ENCODE measurements around the gene CPE.
A peak's percentile ranks its signal among the peaks of the same experiment; 100 is the strongest.
"Not testable (repeated sequence)": the region's sequence is repeated elsewhere in the genome, so short reads cannot be mapped to it uniquely, and the experiment has no call there.

Gene CPE

DNA sequence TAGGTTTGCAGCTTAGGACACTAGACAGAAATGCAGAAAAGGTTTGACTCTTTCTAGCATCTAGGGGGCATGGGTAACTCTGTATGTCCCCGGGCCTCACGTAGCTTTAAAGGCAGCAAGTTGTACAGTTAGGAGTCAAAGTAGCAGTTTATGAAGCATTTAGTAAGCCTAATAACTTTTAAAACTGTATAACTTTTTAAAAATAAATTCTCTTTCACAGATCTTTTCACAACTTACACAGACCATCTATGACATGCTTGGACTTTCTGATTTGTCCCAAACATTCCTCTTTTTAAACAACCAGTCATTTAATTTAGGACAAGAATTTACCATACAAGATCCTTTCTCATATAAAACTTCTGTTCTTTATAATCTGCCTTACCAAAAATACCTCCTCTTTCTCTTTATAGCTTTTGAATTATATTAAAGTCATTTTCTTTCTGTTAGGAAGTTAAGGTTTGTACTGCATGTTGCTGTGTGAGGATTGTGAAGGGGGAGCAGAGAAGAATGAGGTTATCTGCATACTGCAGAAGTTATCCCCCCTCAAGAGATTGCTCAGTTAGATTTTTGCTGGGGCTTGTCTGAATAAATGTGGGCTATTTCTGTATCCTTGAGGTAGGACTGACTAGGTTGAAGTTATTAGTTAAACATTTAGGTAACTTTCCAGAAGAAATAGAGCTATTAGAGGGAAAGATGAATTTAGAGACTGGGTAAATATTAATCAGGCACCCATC lies 94.3 kb downstream of the CPE start:
- no peak for DNase-seq

DNA sequence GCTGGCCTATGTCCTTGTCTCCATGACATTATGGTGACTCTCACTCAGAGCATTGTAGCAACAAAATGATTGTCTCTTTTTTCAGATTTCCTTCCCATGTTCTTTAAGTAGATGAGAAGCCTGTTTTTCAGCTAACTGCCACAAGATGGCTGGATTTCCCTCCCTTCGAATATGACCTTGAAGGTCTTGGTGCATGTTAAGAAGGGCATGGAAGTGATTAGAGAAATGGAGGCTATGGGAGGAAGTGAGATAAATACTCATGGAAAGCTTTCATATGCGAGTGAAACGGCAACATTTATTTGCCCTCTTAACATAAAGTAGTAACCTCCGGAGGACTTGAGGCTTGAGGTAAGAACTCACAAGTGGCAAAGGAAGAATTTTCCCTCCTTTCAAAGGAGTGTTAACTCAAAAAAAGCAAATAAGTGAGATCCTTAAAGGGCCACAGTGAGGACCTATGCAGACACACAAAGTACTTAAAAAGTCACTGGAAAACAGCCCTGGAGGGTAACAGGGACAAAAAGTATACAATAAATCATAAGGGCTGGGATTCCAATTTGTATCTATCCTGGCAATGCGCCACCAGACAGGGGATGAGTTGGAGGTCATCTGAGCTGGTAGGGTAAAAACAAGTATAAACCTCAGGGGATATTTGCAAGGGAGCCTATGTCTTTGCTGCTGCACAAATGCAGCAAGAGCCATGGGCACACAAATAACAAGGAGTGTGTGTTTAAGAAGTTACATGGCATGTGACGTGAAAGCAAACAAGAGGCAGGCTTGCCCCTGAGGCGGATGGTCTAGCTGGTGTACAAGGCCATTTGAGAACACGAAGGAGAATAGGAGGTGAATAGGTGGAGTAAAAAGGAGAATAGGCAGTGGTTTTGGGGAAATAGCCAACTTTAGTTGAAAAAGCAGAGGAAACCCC lies 96.2 kb downstream of the CPE start:
- no peak for DNase-seq

DNA sequence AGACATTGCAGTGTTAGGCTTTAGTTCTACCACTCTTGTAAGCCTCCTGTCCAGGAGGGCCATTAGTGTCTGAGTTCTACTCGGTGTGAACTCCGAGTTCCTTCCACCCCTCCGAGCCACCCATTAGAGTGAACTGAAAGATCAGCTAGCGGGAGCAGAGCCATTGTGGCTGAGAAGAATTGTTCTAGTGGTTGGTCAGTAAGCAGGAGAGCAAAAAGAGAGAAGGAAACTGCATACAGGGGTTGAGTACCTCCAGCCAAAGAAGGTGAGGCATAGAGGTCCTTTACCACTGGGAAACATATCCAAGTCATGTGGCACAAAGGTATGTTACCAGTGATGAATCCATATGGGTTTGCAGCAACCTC lies 96.9 kb downstream of the CPE start:
- DNase-seq: no peak

DNA sequence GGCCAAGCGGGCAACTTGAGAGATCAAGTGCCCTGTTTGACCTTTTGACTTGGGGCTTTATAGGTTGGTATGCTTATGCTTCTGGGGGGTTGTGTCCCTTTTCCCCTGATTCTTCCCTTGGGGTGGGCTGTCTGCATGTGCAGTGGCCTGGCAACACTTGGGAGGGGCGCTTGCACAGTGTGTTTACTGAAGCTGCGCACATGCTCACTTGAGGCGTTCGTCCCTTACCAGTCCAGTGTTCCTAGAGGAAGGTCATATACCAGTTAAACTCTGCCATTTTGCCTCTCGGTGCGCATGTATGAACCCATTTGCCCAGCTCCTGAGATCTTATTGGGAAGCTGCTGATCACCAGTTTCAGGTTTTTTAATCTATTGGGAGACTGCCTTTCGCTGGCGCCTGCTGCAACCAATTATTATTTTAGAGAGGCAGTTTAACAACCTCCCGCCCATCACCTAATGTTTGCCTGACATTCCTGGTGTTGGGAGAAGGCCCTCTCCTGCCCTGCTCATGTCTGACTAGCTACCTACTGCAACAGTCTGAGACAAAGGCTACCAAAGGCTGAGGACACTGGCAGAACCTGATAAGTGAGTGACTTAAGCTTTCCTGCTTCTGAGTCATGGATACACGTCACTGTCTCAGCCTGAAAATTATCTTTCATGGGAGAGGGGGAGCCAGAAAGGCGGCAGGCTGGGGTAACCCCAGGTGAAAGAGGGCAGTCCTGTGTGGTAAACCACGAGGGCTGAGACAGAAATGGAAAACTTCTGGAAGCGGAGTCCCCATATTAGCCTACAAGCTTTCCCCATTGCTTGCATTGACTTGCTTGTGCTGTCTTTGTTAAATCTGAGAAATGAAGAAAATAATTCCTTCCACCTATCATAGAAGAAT lies 97.6 kb downstream of the CPE start:
- DNase-seq: no peak

DNA sequence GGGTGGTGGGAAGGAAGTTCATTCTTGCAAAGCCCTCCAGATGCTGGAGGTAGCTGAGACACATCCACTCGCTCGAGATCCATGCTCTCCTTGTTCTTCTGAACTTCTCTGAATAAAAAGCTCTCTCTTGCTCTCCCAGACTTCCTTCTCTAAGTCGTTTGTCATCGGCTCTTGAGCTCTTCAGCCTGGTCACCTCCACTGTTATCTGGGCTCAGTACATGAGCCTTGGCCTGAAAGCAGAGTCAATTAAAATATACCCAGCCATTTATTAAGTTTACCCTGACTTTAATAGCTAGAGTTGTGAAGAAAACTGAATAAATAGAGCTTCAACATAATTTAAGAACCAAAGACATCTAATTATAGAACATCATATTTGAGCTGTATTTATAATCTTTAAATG lies 99.0 kb downstream of the CPE start:
- no peak for DNase-seq

DNA sequence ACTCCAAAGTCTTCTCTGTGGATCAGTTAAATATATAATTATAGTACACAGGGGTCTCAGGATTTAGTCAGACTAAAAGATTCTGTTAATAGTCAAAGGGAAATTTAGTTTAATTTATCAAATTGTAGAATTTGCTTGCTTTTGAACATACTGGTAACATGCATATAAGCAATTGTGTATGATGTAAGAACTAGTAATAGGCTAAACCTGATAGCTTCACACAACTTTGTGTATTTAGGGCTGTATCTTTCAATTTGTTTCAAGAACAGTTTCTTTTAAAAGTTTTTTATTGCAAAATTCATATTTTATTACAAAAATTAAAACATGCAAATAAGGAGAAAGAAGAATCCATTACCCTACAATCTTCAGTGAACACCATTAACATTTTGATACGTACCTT lies 99.5 kb downstream of the CPE start:
- no peak for DNase-seq

DNA sequence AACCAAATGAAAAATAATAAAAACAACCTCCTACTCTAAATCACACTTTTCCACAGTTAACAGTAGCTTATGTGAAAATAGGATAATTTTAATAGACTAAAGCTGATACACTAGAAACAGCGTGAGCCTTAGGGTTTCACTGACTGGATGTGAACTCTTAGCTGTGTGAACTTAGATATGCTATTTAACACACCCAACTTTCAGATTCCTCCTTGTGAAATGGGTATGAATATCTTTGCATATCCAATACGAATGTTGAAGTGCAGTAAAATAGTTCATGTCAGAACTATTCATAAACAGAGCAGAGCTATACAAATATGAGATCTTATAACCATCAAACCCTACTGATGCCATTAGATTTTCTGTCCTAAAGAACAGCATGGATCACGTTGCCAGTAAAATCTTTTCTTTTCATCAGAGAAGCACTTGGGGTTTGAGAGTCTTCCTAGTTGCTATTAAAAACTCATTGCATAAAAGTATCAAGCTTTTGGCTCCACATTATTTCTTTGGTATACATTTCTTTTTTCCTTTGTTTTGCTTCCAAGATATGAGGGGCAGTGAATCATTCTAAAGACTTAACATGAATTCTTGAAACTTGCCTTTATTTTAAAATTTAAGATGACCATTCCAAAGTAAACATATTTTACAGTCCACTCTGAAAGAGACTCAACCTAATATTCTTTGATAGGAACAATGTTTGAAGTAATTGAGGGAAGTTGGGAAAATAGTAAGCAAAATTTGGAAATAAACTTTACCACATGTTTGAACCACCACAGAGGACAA lies 102.4 kb downstream of the CPE start:
- DNase-seq: no peak

DNA sequence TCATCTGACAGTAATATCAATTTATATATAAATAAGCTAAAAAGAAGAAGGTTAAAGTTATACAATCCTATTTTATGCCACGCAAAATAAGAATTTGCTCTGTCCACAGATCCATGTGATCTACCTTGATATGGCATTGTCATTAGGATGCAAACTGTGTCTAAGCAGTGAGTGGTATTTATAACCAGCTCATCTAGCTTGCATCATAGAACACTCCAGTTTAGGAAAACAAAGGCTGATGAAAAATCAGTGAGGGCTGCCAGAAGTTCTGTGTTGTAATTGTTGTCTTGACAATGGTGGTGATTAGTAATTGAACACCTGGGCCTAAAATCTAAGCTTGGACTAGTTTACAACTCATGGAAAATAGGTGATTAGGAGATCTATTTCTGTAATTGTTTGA lies 111.0 kb downstream of the CPE start:
- DNase-seq: no peak

DNA sequence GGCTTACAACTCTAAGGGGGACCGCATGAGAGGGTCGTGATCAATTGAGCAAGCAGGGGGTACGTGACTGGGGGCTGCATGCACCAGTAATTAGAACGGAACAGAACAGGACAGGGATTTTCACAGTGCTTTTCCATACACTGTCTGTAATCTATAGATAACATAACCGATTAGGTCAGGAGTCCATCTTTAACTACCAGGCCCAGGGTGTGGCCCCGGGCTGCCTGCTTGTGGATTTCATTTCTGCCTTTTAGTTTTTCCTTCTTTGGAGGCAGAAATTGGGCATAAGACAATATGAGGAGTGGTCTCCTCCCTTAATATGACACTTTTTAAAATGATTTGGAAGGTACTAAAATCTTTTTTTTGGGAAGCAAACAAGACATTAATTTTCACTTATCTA lies 113.8 kb downstream of the CPE start:
- DNase-seq: not testable (repeated sequence)

DNA sequence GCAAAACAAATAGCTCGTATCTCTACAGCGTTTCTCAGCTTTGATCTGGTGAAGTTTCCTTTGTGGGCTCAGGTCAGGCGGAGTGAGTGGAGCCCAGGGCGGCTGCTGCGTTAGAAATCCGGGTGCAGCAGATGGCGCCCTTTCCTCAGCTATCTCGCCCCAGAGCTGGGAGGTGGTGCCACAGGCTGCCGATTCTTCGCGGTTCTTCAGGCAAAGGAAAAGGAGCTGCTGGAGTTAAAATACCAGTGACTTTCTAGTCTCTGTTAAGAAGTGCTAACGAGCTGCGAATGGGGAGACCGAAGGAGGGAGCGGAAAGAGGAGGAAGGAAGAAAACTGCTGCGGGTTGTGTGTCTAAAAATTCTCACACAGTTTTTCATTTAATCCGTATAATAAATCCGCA lies 114.6 kb downstream of the CPE start:
- peak; percentile 81 for DNase-seq

DNA sequence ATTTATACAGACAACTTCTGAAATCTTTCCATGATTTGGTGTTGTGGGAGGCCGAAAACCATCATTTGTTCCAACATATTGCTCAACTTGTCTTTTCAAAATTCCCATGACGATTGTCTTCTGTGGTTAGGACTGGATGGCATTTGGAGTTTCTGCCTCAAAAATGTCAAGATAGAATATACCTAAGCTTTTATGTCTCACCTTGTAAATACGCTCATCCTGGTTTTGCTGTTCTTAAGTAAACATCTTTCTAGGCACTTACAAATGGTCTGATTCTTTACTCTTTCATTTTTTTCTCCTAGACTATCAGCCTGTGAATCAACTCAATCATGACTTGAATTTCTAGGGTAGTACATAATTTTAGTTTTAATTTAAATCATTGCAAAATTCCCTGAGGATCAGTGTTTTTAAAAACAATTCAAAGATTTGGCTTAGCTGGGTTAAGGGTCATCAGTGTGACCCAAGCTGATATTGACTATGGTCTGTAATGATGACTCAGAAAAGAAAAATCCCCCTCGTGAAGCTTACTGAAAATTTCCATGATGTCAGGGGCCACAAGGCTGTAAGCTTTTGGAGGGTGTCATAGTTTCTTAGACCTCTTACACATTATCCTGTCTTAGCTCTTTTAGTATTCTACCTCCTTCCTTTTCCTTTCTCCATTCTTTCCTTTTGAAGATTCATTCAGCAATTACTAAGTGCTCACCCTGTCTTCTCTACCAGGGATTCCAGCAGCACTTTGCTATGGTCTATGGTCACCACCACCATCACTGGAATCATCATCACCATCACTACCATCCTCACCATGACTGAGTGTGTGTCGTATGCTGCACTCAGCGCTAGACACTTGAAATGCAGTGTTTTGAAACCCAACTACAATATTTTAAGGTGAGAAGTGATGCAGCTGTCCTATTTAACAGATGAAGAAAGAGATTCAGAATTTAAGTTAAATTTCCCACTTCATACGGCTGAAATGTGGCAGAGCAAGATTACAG lies 124.4 kb downstream of the CPE start:
- no peak for DNase-seq

DNA sequence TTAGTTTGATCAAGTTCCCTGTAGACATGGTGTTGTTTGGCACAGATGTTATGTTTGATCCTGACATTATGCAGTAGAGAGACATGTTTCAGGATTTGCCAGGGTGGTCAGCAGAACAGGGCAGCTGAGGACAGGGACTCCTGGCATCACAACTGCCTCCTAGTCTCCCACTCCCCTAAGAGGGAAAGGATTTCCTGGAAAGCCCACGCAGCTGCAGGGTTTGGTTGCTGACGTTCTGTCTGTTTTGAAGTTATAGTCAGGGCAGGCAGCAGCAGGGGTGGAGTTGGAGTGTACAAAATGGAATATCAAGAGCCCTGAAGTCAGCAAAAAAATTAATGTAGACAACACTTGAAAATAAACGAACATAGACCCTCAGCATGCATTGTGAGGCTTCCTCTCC lies 125.4 kb downstream of the CPE start:
- DNase-seq: no peak

DNA sequence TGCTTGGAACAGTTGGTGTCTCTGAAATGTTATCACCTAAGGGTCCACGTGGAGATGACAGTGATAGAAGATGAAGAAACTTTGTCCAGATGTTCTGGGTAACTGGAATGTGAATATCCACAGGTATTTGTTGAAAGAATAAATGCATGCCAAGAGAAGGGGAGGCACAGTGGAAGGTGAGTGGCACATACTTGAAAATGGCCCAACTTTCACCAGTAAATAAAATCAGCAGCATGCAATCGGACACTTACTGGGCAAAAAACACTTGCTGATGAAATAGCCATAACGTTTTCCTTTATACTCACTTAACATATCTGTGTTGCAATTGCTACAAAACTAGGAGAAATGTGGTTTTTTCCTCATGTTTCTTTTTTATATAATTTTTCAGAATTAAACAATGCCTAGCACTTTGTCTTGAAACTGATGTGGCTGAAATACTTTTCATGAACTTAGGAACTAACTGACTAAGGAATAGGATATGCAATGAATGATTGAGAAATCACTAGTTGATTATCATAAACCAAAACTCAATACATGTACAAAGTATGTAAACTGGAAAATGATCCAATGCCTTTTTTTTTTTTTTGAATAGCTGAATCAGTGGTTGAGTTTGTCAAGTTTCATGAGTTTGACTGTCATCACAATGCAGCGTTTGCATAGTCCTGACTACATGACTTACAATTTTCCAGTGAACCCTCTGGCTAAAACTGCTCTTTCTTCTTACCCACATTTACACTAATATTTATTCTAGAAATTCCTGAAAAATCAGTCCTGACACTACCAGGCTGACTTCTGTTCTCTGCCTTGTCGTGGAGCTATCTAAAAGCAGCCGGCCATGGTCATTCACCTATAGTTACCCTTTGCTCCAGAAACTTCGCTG lies 127.4 kb downstream of the CPE start:
- no peak for DNase-seq

DNA sequence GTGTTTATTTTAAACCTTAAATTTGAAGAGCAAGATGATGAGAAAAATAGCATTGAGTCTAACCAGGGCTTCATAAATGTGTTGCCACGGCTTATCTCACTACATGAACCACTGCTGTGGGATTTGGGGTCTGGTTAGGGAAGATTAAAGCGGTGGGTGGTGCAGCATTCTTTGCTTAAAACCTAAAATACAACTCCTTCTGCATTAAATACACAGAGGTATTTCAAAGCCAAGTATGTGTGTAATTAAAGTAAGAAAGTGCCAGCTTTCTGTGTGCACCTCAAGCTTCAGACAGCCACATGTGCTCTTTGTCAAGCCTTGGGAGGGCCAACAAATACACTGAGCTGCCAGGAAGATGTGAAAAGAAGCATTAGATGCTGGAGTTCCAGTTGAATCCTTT lies 128.0 kb downstream of the CPE start:
- no peak for DNase-seq

DNA sequence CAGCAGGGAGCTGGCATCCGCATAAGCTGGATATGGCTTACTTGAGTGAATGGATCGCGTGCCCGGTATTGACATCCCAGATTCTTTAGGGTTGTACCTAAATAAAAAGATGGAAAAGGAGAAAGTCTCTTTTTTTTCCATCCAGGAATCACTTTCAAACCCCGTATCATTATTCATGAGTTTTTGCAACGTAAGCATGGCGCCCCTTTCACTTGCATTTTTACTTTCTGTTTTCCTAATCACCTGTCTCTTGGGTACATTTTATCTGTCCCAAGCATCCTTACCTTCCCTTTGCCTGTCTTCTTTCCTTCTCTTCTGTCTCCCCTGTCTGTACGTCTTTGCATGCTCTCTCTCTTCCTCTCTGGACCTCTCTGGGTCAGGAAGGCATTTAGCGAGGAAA lies 128.6 kb downstream of the CPE start:
- no peak for DNase-seq

DNA sequence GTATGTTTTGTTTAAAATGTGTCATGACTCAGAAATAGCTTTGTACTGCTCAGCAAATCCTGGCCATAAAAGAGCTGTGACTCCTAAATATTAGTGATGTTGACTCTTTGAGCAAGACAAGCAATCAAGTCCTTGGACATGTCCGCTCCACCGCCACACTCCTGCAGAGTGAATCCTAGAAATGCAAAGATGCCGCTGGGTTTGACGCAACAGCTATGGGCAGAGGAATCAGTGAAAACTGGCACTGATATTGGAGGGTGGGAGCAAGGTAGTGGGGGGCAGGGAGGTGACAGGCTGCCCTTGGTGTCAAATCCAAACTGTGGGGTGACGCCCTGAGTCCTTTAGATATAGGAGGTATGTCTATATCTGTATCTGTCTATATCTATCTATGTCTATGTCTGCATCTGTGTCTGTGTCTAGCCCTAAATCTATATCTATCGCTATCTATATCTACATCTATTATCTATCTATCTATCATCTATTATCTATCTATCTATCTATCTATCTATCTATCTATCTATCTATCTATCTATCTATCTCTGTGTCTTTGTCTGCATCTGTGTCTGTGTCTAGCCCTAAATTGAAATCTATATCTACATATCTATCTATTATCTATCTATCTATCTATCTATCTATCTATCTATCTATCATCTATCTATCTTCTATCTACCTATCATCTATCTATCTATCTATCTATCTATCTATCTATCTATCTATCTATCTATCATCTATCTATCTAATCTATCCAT lies 129.7 kb downstream of the CPE start:
- DNase-seq: no peak

DNA sequence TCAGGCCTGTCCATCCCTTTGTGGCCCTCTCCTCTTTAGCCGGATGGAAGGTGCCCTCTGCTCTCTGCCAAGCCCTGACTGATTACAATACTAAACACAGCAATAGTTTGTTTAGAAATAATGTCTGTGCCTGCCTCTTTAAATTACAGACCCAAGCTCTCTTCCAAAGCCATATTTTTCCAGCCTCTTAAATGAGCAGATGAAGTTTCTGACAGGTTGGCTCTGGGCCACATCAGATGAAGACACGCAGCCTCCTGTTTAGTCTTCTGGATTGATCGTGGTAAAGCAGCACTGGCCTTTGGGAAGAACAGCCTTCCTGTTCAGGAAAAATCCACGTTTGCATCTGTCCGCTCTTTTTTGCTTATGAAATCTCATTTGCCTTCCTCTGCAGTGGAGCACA lies 133.6 kb downstream of the CPE start:
- no peak for DNase-seq

DNA sequence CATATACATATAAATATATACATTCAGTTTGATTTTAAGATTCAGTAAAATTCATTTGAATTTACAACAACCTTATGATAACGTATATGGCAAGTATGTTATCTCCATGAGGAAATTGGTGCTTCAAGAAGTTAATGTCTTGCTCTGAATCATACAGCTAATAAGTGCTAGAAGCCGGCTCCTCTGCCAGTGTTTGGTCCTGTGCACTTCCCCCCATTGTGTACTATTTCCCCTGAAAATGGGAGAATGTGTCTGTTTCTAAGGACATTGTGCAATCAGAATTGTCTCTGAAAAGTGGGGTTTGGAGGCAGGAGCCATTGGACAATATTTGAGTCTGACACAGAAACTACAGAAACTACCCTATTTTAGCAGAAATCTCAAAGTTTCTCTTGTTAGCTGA lies 135.9 kb downstream of the CPE start:
- DNase-seq: no peak

DNA sequence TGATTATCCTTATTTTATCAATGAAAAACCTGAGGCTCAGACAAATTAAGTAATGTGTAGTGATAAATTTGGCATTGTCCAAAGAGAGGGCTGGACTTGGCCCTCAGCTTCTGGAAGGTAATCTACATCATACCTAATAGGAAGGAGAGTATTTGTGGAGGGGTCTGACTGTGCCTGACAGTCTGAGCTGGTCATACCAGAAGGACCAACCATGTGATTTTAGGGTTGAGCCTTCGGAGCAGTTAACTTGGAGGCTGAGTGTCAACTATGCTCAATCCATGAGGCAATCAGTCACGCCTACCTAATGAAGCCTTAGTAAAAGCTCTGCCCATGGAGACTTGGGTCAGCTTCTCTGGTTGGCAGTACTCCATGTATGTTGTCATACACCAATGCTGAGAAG lies 136.4 kb downstream of the CPE start:
- DNase-seq: no peak
